ENCODE measurements around the gene ERN2. TPM values are rescaled to one million over a fixed set of nuclear protein-coding genes. Genes with fewer than 3 reads are reported as not detected.

ERN2 gene
- total RNA-seq, 1 experiment from 2014 or later, result 0.47 TPM

- TF ChIP-seq MAX (IDR thresholded peaks at IDR 0.05), result no peak
- no peak for TF ChIP-seq SP1 (IDR thresholded peaks at IDR 0.05; ENCODE audit: low read depth)
- no peak for TF ChIP-seq EZH2 (IDR thresholded peaks at IDR 0.05)
- TF ChIP-seq EGR1 (IDR thresholded peaks at IDR 0.05; ENCODE audit: low read depth), result no peak
- no peak for TF ChIP-seq POLR2AphosphoS5 (IDR thresholded peaks at IDR 0.05; ENCODE audit: low read depth, low read length)
- no peak for TF ChIP-seq POLR2A (IDR thresholded peaks at IDR 0.05; ENCODE audit: borderline replicate concordance, extremely low read depth, insufficient read depth, insufficient read length)
These were observed 13.7 kb upstream of the ERN2 start (continued) for GRCh38 chr16:23726710-23727109.

- Histone ChIP-seq H4K20me1 (ENCODE audit: insufficient read depth) (no peaks in the 10 kb centered on the region), H3K79me2 (ENCODE audit: insufficient read depth, low read length) (no peaks in the 10 kb centered on the region), H3K4me3 (replicated peaks in 1 of 2; ENCODE audit: low read depth in 1 of 2, low read length in 2 of 2) (no peak overlapping the region), H3K4me1 (ENCODE audit: control insufficient read depth in 1 of 2, insufficient read depth in 2 of 2, low read length in 2 of 2) (peaks cover 4 to 19% of the 10 kb centered on the region in 2 experiments; a peak in 3 of 4 replicates), H3K9ac (ENCODE audit: low read length) (no peak overlapping the region), H3K9me2 (ENCODE audit: insufficient read depth) (no peaks in the 10 kb centered on the region), H3K4me2 (ENCODE audit: low read length) (no peak overlapping the region), H3K36me3 (ENCODE audit: control insufficient read depth in 1 of 2, insufficient read depth in 2 of 2, low read length in 2 of 2) (no peaks in the 10 kb centered on the region), H3K27me3 (ENCODE audit: insufficient read depth, low read length) (no peaks in the 10 kb centered on the region), H2AFZ (ENCODE audit: low read depth, low read length, poor library complexity, severe bottlenecking) (no peak overlapping the region), H3K9me3 (ENCODE audit: control insufficient read depth in 1 of 2, insufficient read depth in 1 of 2, low read depth in 1 of 2, low read length in 2 of 2) (no peaks in the 10 kb centered on the region), H3K27ac (ENCODE audit: low read depth, low read length) (no peak overlapping the region)
- CTCF ChIA-PET, result interaction anchor here (1.2 kb wide), 1 partner anchor 317 kb away, joined by 3 read pairs; no protein-coding TSS in a partner anchor
- DNase-seq (ENCODE audit: low read depth, low spot score) (no peak), ATAC-seq (no peak)
- BruUV-seq (replicated peaks), result no TSS peak
- RAD21 ChIA-PET (ENCODE audit: low non-redundant PET in 1 of 2, low total read pairs in 2 of 2, uncharacterized antibody in 2 of 2, unreplicated experiment in 2 of 2), result no interaction called here
- TF ChIP-seq FOSL1 (IDR thresholded peaks at IDR 0.05; ENCODE audit: low read depth), result no peak
- no peak for TF ChIP-seq CBX3 (IDR thresholded peaks at IDR 0.05; ENCODE audit: low read depth)
- no peak for TF ChIP-seq ELF1 (IDR thresholded peaks at IDR 0.05; ENCODE audit: borderline replicate concordance, low read depth)
- no peak for TF ChIP-seq MAX (IDR thresholded peaks at IDR 0.05)
- TF ChIP-seq POLR2A (IDR thresholded peaks at IDR 0.05; ENCODE audit: borderline replicate concordance, extremely low read depth, insufficient read depth, insufficient read length), result no peak
- TF ChIP-seq TCF7L2 (IDR thresholded peaks at IDR 0.05; ENCODE audit: borderline replicate concordance, extremely low read depth, insufficient read depth, insufficient read length), result no peak
- no peak for TF ChIP-seq YY1 (IDR thresholded peaks at IDR 0.05; ENCODE audit: extremely low read depth, insufficient replicate concordance, low read depth, low read length)
- intact Hi-C loops (cut with micrococcal nuclease), result loop anchor here (5.0 kb wide), 1 partner anchor 868 kb away; no protein-coding TSS in a partner anchor
- POLR2A ChIA-PET, result no interaction called here
These were observed 11.7 kb upstream of the ERN2 start for GRCh38 chr16:23724785-23725131.
